HAP-1 (cell line): Measurements from ENCODE around the gene C19orf18.

Experiments used
- DNase-seq, 2 experiments: peaks; one replicate each; pipeline ENCODE4 v3.0.0-alpha.2; 2016 to 2020; ENCODE audit warnings: low spot score in 2 of 2
- H3K27me3 ChIP-seq: fragments of 250-450 bp; sonication (Bioruptor Pico); 2 replicates; pipeline ENCODE4 v1.5.1; 2020; ENCODE audit warnings: low read depth, mild to moderate bottlenecking, moderate library complexity
- H3K36me3 ChIP-seq: fragments of 250-450 bp; sonication (Bioruptor Pico); replicated peaks from 2 replicates; pipeline ENCODE4 v1.5.1; 2020; ENCODE audit warnings: mild to moderate bottlenecking
- H3K4me1 ChIP-seq: fragments of 250-450 bp; sonication (Bioruptor Pico); 2 replicates; pipeline ENCODE4 v1.5.1; 2020; ENCODE audit warnings: mild to moderate bottlenecking
- H3K4me3 ChIP-seq: fragments of 250-450 bp; sonication (Bioruptor Pico); 2 replicates; pipeline ENCODE4 v1.5.1; 2020; ENCODE audit warnings: mild to moderate bottlenecking, moderate library complexity
- H3K9me3 ChIP-seq: fragments of 250-450 bp; sonication (Bioruptor Pico); 2 replicates; pipeline ENCODE4 v1.5.1; 2020; ENCODE audit warnings: mild to moderate bottlenecking, moderate library complexity
- in situ Hi-C: fragments of 300-500 bp; cut with MboI; formaldehyde crosslinking; loops from 3 replicates; pipeline ENCODE4 v1.14.3; 2020; ENCODE audit warnings: low sequenced_read_pairs, inconsistent platforms, mixed read lengths

C19orf18 gene

GRCh38 chr19:58000677-58001076, 26.3 kb upstream of the C19orf18 start:
- in situ Hi-C loops: no loop called here
- Histone ChIP-seq H3K9me3 (peaks cover 21% of the 10 kb centered on the region), H3K36me3 (peaks cover 3% of the 10 kb centered on the region; the same call in 1 of the 2 replicates), H3K4me1 (no peaks in the 10 kb centered on the region), H3K27me3 (no peaks in the 10 kb centered on the region), H3K4me3 (no peak overlapping the region)
- no peak for DNase-seq

DNA sequence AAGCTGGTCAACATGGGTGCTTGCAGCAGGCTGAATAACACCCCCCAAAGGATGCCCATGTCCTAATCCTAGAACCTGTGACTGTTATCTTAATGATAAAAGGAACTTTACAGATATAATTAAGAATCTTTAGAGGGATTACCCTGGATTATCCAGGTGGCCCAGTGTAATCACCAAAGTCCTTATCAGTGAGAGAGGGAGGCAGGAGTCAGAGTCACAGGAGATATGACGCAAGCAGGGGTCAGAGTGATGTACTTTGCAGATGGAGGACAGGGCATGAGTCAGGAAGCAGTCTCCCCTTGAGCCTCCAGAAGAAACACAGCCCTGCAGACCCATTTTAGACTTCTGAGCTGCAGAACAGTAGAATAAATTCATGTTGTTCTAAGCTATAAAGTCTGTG, 18.5 kb upstream of the C19orf18 start:
- Histone ChIP-seq H3K36me3 (no peaks in the 10 kb centered on the region), H3K9me3 (no peaks in the 10 kb centered on the region; the same call in 1 of the 2 replicates), H3K27me3 (no peaks in the 10 kb centered on the region), H3K4me3 (no peak overlapping the region), H3K4me1 (no peaks in the 10 kb centered on the region)
- no peak for DNase-seq
- in situ Hi-C loops: no loop called here

DNA sequence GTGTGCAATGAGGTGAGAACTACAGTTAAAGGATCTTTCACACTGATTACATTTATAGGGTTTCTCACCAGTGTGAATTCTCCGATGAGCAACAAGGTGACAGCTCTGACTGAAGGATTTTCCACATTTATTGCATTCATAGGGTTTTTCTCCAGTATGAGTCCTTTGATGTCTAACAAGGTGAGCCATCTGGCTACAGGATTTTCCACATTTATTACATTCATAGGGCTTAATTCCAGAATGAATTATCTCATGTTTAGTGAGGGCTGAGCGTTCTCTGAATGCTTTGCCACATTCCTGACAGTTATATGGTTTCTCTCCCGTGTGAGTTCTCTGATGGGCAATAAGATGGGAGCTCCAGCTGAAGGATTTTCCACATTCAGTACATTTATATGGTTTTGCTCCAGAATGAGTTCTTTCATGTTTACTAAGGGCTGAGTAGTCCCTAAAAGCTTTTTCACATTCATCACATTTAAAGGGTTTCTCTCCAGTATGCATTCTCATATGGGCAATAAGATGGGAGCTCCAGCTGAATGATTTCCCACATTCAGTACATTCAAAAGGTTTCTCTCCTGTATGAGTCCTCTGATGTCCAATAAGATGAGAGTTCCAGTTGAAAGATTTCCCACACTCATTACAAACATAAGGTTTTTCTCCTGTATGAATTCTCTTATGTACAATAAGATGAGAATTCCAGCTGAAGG, 4.4 kb upstream of the C19orf18 start:
- Histone ChIP-seq H3K27me3 (no peaks in the 10 kb centered on the region), H3K4me3 (no peak overlapping the region), H3K9me3 (peaks cover 29% of the 10 kb centered on the region), H3K4me1 (no peaks in the 10 kb centered on the region), H3K36me3 (no peaks in the 10 kb centered on the region)
- in situ Hi-C loops: no loop called here
- no peak for DNase-seq

DNA sequence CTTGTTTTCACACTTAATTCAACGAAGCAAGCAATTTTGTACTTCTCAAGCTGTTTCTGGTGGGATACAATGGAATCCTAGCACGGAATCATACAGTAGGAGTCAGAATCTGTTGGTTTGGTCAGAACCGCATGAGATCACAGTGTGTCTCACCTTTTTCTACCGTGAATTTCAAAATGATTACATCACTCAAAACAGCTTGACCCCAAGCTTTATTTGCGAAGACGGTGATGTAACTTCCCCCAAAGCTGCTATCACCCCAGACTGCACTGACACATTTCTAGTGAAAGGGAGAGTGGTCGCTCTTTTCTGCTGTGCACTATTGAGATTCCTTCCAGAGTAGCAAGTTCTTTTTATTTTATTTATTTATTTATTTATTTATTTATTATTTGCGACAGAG, 9.6 kb downstream of the C19orf18 start:
- in situ Hi-C loops: no loop called here
- H3K36me3 ChIP-seq: no peaks in the 10 kb centered on the region

DNA sequence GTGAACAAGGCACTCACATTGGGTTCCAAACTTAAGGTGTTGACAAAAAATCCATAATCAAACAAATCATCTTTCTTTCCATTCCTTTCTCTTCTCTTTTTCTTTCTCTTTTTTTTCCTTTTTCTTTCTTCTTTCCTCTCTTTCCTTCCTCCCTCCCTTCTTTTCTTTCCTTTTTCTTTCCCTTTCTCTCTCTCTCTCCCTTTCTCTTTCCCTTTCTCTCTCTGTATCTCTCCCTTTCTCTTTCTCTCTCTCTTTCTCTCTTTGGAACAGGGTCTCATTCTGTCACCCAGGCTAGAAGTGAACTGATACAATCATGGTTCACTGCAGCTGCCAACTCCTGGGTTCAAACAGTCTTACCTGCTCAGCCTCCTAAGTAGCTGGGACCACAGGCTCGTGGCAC, 12.5 kb downstream of the C19orf18 start:
- DNase-seq: no peak

More for the DNA sequence above, 9.6 kb downstream of the C19orf18 start:
- Histone ChIP-seq H3K9me3 (no peaks in the 10 kb centered on the region), H3K27me3 (no peaks in the 10 kb centered on the region), H3K4me3 (no peak overlapping the region), H3K4me1 (no peaks in the 10 kb centered on the region)
- DNase-seq: no peak

DNA sequence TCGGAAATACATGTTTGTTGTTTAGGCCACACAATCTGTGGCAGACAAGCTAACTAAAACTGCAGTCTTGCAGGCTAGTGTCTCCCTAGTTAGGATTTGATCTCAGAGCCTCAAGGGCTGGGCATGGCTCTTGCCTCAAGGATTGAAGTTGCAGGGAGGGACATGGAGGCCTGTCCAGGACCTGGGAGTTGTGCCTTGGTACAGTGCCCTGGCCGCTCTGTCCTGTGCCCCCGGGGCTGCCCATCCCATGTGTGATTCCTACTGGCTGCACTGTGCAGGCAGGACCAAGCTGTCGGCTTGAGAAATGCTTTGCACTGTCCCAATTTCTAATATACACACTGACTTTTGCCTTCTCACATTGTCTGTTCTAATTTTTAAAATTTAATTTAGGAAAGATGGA, 19.3 kb downstream of the C19orf18 start:
- Histone ChIP-seq H3K27me3 (no peaks in the 10 kb centered on the region), H3K4me3 (no peak overlapping the region), H3K4me1 (no peaks in the 10 kb centered on the region), H3K36me3 (no peaks in the 10 kb centered on the region), H3K9me3 (peaks cover 6% of the 10 kb centered on the region)
- in situ Hi-C loops: no loop called here
- no peak for DNase-seq

More for the DNA sequence above, 12.5 kb downstream of the C19orf18 start:
- in situ Hi-C loops: no loop called here
- peaks cover 2% of the 10 kb centered on the region for H3K9me3 ChIP-seq
- H3K4me3 ChIP-seq: no peak overlapping the region
- no peaks in the 10 kb centered on the region for H3K4me1 ChIP-seq
- H3K36me3 ChIP-seq: no peaks in the 10 kb centered on the region
- H3K27me3 ChIP-seq: no peaks in the 10 kb centered on the region

DNA sequence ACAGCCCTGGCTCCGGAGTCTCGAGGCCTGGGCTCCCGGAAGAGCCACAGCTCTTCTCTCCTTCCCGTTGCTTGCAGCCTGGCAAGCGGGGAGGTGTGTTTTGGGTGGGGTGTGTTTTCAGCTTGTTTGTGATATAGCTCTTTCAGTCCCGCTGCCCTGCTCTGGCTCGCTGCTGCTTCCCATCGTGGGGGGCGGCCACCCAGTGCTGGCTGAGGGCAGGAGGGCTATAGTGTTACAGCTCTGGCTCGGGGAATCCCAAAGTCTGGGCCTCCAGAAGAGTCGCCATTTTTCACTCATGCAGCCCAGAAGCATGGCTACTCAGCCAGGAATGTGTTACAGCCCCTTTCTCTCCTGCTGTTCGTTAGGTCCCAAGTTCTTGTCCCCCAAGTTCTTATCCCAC, 24.6 kb downstream of the C19orf18 start:
- H3K4me3 ChIP-seq: no peak overlapping the region
- DNase-seq: no peak
- no peaks in the 10 kb centered on the region for H3K27me3 ChIP-seq
- no peaks in the 10 kb centered on the region for H3K4me1 ChIP-seq
- in situ Hi-C loops: no loop called here
- no peaks in the 10 kb centered on the region for H3K36me3 ChIP-seq
- H3K9me3 ChIP-seq: peaks cover 14% of the 10 kb centered on the region; the same call in 1 of the 2 replicates

DNA sequence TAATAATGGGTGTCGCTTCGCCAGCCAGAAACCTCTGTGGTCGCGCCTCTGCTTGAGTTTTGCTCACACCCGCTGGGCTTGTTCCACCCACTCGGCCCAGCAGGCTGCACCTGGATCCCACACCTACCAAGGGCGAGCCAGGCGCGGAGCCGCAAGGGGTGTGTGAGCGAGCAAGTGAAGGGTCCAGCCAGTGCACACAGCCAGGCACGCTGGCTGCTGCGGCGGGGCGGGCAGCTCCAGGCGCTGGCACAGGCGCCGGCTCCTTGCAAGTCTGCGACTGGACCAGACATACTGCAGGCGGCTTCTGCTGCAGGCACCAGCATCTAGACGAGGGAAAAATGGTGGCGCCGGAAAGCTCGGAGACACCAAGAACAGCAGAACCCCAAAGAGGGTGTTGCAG, 25.0 kb downstream of the C19orf18 start:
- Histone ChIP-seq H3K27me3 (no peaks in the 10 kb centered on the region), H3K36me3 (no peaks in the 10 kb centered on the region), H3K9me3 (peaks cover 14% of the 10 kb centered on the region), H3K4me3 (no peak overlapping the region), H3K4me1 (no peaks in the 10 kb centered on the region)
- in situ Hi-C loops: no loop called here
- DNase-seq: no peak

- Histone ChIP-seq H3K4me3 (peak within 1 kb of the TSS; percentile 58), H3K9me3 (peaks cover 14% of the 10 kb centered on the region), H3K36me3 (no peaks in the 10 kb centered on the region; the same call in 1 of the 2 replicates), H3K4me1 (no peaks in the 10 kb centered on the region), H3K27me3 (no peaks in the 10 kb centered on the region)
- in situ Hi-C loops: no loop called here
- DNase-seq: peak; percentile 86 to 94
These were observed 26.8 kb downstream of the C19orf18 start, which contains the start of gene ZNF256 for GRCh38 chr19:57947419-57948134. Gene ZNF256, minus strand, starts transcription at chr19:57947706. Its CDS starts 232 bp downstream, at chr19:57947474.

- Histone ChIP-seq H3K27me3 (no peaks in the 10 kb centered on the region), H3K4me3 (peak overlapping the region; percentile 58), H3K36me3 (peaks cover 3% of the 10 kb centered on the region), H3K9me3 (peaks cover 14% of the 10 kb centered on the region), H3K4me1 (no peaks in the 10 kb centered on the region)
- no peak for DNase-seq
- in situ Hi-C loops: no loop called here
These were observed 27.3 kb downstream of the C19orf18 start for GRCh38 chr19:57947088-57947418.

DNA sequence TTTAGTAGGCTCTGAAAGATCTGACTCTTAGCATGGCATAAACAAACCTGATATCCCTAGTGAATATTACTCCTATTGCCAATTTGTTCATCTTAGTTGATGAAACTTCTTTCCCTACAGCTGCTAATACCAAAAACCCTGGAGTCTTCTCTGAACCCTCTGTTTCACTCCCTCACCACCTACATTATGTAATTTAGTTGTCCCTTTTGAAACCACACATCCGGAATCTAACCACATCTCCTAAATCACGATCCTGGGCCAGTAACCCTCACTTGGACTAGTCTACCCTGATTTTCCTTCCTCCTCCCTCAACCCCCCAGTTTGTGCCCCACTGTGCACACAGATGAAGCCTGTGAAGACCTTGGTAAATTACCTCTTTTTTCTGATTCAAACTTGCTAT, 28.0 kb downstream of the C19orf18 start:
- in situ Hi-C loops: no loop called here
- Histone ChIP-seq H3K4me1 (no peaks in the 10 kb centered on the region), H3K4me3 (peak overlapping the region; percentile 58), H3K36me3 (peaks cover 11% of the 10 kb centered on the region), H3K9me3 (peaks cover 16% of the 10 kb centered on the region), H3K27me3 (no peaks in the 10 kb centered on the region)
- DNase-seq: no peak

DNA sequence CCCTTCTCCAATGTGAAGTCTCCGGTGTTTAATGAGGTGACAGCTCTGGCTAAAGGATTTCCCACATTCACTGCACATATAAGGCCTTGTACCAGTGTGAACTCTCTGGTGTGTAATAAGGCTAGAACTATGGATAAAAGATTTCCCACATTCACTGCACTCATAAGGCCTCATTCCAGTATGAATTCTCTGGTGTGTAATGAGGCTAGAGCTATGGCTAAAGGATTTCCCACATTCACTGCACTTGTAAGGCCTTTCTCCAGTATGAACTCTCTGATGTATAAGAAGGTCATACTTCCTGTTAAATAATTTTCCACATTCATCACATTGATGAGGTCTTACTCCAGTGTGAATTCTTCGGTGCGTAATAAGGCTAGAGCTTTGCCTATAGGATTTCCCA, 32.7 kb downstream of the C19orf18 start:
- no peaks in the 10 kb centered on the region for H3K4me1 ChIP-seq
- H3K36me3 ChIP-seq: peaks cover 14% of the 10 kb centered on the region
- peaks cover 15% of the 10 kb centered on the region for H3K9me3 ChIP-seq
- DNase-seq: no peak
- H3K27me3 ChIP-seq: no peaks in the 10 kb centered on the region
- no peak overlapping the region for H3K4me3 ChIP-seq
- in situ Hi-C loops: no loop called here

- H3K27me3 ChIP-seq: no peaks in the 10 kb centered on the region
- DNase-seq: no peak
- in situ Hi-C loops: no loop called here
- H3K9me3 ChIP-seq: 0 out of 2 replicates have a peak, but pooled peaks cover 2% of the 10 kb centered on the region
- no peaks in the 10 kb centered on the region for H3K36me3 ChIP-seq
- no peak overlapping the region for H3K4me3 ChIP-seq
- no peaks in the 10 kb centered on the region for H3K4me1 ChIP-seq
These were observed 38.6 kb downstream of the C19orf18 start for GRCh38 chr19:57935731-57936130.
